Ishikawa (cell line): Measurements from ENCODE around the gene LTBP3.

Experiments used
- CREB1 ChIP-seq: IDR thresholded peaks from 2 replicates; pipeline ENCODE4 v1.6.1; 2012; ENCODE audit warnings: low read depth
- EP300 ChIP-seq: IDR thresholded peaks from 2 replicates; pipeline ENCODE4 v1.6.1; 2012; ENCODE audit warnings: borderline replicate concordance
- NFIC ChIP-seq: IDR thresholded peaks from 2 replicates; pipeline ENCODE4 v1.6.1; 2012
- RAD21 ChIP-seq: IDR thresholded peaks from 2 replicates; pipeline ENCODE4 v1.6.1; 2012; ENCODE audit warnings: low read depth
- YY1 ChIP-seq: IDR thresholded peaks from 2 replicates; pipeline ENCODE4 v1.6.1; 2012; ENCODE audit warnings: low read depth
- TF ChIP-seq, protein P1 (sequence below): IDR thresholded peaks from 2 replicates; pipeline ENCODE4 v1.6.1; 2012

GRCh38 chr11:65537620-65538231 is 20.4 kb downstream of the LTBP3 start:
- TF ChIP-seq RAD21 (no peak), EP300 (no peak), YY1 (no peak), CREB1 (no peak), NFIC (no peak)
- TF ChIP-seq, protein P1, sequence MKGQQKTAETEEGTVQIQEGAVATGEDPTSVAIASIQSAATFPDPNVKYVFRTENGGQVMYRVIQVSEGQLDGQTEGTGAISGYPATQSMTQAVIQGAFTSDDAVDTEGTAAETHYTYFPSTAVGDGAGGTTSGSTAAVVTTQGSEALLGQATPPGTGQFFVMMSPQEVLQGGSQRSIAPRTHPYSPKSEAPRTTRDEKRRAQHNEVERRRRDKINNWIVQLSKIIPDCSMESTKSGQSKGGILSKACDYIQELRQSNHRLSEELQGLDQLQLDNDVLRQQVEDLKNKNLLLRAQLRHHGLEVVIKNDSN = no peak
